CD4-positive, alpha-beta T cell (primary cell): Measurements from ENCODE around the gene FOXD4L6. TPM values are rescaled to one million over a fixed set of nuclear protein-coding genes. Genes with fewer than 3 reads are reported as not detected.
"Not testable (repeated sequence)": the region's sequence is repeated elsewhere in the genome, so short reads cannot be mapped to it uniquely, and the experiment has no call there.

ENCODE experiments used
- ATAC-seq: fragments of 200-7000 bp; cut with Tn5 transposase; one replicate; pipeline ENCODE4 v1.10.0; 2022; ENCODE audit warnings: mild to moderate bottlenecking; ENCODE audit not compliant: poor library complexity
- CTCF ChIA-PET: fragments of 350-600 bp; sonication (Branson Sonifier 250); formaldehyde crosslinking; loops from one replicate; lab custom pipeline; 2021; ENCODE audit warnings: antibody characterized with exemption, inconsistent platforms; lab: Charles Lee
- POLR2A ChIA-PET: fragments of 350-600 bp; sonication (Branson Sonifier 250); formaldehyde crosslinking; loops from one replicate; lab custom pipeline; 2021; ENCODE audit warnings: antibody characterized with exemption, inconsistent platforms; lab: Charles Lee
- DNase-seq, 14 experiments: peaks; one replicate each; pipeline ENCODE4 v3.0.0-alpha.2; 2013 to 2020; ENCODE audit warnings: mixed read lengths in 2 of 14
- H3K27ac ChIP-seq, 2 donors: one replicate each; pipeline versions ENCODE4 v1.5.1 to v1.7.0; 2013; ENCODE audit warnings: low read length in 2 of 2, low read depth in 1 of 2, mild to moderate bottlenecking in 1 of 2
- H3K27me3 ChIP-seq, 2 experiments: 1 replicate in 1 of 2; 2 replicates in 1 of 2; pipeline versions ENCODE4 v1.6.1 to v1.7.0; 2013; ENCODE audit warnings: low read length in 2 of 2, control low read depth in 1 of 2, mild to moderate bottlenecking in 1 of 2, moderate library complexity in 1 of 2; ENCODE audit not compliant: insufficient read depth in 2 of 2, control insufficient read depth in 1 of 2
- H3K36me3 ChIP-seq: one replicate; pipeline ENCODE4 v1.6.1; 2013; ENCODE audit warnings: low read length, control low read depth; ENCODE audit not compliant: insufficient read depth
- H3K4me1 ChIP-seq: one replicate; pipeline ENCODE4 v1.6.1; 2013; ENCODE audit warnings: low read length, control low read depth; ENCODE audit not compliant: insufficient read depth
- H3K4me3 ChIP-seq: one replicate; pipeline ENCODE4 v1.5.1; 2013; ENCODE audit warnings: mild to moderate bottlenecking, low read length, moderate library complexity
- H3K9me3 ChIP-seq, 2 experiments: 1 replicate in 1 of 2; 2 replicates in 1 of 2; pipeline versions ENCODE4 v1.6.1 to v1.7.0; 2013; ENCODE audit warnings: low read length in 2 of 2, mild to moderate bottlenecking in 2 of 2, control low read depth in 1 of 2, moderate library complexity in 1 of 2; ENCODE audit not compliant: control insufficient read depth in 1 of 2, insufficient read depth in 1 of 2
- H3K27ac Mint-ChIP-seq: one replicate; pipeline ENCODE4 v1.8.0; 2020; ENCODE audit warnings: mixed read lengths
- H3K27me3 Mint-ChIP-seq: one replicate; pipeline ENCODE4 v1.8.0; 2021; ENCODE audit warnings: mixed read lengths
- H3K36me3 Mint-ChIP-seq: one replicate; pipeline ENCODE4 v1.8.0; 2021; ENCODE audit warnings: low read depth, mixed read lengths
- H3K4me1 Mint-ChIP-seq: one replicate; pipeline ENCODE4 v1.8.0; 2021; ENCODE audit warnings: low read depth, mixed read lengths
- H3K4me3 Mint-ChIP-seq: one replicate; pipeline ENCODE4 v1.8.0; 2020; ENCODE audit warnings: mild to moderate bottlenecking, mixed read lengths
- H3K9me3 Mint-ChIP-seq: one replicate; pipeline ENCODE4 v1.8.0; 2020; ENCODE audit warnings: mixed read lengths
- intact Hi-C, 2 experiments: fragments of 100-400 bp; cut with DNase I in 1 of 2; cut with micrococcal nuclease in 1 of 2; formaldehyde crosslinking; loops; one replicate each; pipeline versions ENCODE4 v1.15.1 to v1.9.0; 2023 to 2025; cut with DNase I, micrococcal nuclease
- total RNA-seq, 174 experiments: library from RNA in 2 of 174; stranded (reverse) in 2 of 174; gene quantifications; one replicate each; pipeline ENCODE4 v1.2.3 and lab custom pipeline; 2021 to 2026

The FOXD4L6 gene
- total RNA-seq, 2 experiments from 2014 or later = not detected

DNA sequence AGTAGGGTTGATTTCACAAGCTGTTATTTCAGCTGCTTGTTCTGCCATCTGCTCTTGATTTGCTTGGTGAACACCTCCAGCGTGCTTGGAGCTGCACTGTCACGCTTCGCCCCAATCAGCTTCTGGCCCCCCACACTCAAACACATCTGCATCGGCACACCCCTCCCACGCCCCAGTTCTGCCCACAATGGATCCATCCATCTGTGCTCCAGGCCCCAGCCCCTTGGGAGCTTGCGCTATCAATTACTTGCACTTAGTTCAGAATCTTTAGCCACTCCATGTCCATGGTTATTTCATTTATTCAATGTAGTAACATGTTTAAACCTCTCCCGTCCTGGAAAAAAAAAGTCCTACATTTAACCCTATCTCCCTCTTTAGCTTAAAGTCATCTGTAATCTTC lies 28.0 kb downstream of the FOXD4L6 start:
- POLR2A ChIA-PET, DNase-seq, CTCF ChIA-PET, H3K36me3 ChIP-seq, ATAC-seq, H3K27me3 ChIP-seq, H3K27me3 Mint-ChIP-seq, H3K4me1 ChIP-seq, H3K9me3 ChIP-seq, H3K4me3 ChIP-seq, H3K27ac Mint-ChIP-seq, H3K27ac ChIP-seq, H3K4me3 Mint-ChIP-seq, H3K36me3 Mint-ChIP-seq, intact Hi-C loops, H3K9me3 Mint-ChIP-seq, H3K4me1 Mint-ChIP-seq: not testable (repeated sequence)

DNA sequence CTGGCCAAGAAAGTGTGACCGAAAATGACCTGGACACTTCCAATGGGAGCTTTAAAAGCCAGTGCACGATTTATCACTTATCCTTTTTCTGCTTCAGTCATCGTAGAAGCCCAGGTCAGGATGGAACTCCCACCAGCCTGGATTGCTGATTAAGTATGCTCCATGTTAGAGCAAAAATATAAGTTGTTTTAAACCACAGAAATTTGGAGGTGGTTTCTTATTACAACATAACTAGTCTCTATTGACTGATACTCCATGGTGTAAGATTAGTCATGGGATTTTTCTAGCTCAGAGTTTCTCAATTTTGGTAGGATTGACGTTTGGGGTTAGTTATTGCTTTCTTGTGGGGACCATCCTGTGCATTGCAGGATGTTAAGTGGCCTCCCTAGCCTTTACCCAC lies 29.7 kb downstream of the FOXD4L6 start:
- H3K27me3 ChIP-seq, DNase-seq, CTCF ChIA-PET, H3K9me3 Mint-ChIP-seq, H3K27me3 Mint-ChIP-seq, H3K4me3 Mint-ChIP-seq, H3K36me3 Mint-ChIP-seq, H3K27ac ChIP-seq, H3K27ac Mint-ChIP-seq, H3K4me1 ChIP-seq, H3K4me3 ChIP-seq, intact Hi-C loops, POLR2A ChIA-PET, ATAC-seq, H3K36me3 ChIP-seq, H3K9me3 ChIP-seq, H3K4me1 Mint-ChIP-seq: not testable (repeated sequence)

DNA sequence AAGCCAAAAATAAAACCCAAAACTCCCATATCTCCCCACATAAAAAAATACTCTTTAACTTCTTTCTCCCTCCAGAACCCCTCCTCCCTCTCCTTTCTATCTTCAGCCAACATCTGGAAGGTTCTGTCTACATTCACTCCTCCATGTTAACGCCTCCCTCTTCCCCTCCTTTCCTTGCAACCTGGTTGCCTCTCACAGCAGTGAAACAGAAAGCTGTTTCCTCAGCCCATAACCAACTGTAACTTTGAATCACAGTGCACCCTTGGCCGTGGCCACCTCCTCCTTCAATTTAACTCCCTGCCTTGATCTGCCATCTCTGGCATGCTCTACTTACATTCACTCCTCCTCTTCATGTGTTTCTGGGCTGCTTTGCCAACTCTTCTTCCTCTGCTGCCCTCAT lies 33.4 kb downstream of the FOXD4L6 start:
- H3K4me1 Mint-ChIP-seq, H3K4me3 ChIP-seq, H3K27me3 ChIP-seq, H3K27ac ChIP-seq, intact Hi-C loops, H3K36me3 Mint-ChIP-seq, ATAC-seq, H3K9me3 ChIP-seq, H3K36me3 ChIP-seq, H3K4me3 Mint-ChIP-seq, DNase-seq, H3K4me1 ChIP-seq, H3K9me3 Mint-ChIP-seq, CTCF ChIA-PET, H3K27me3 Mint-ChIP-seq, H3K27ac Mint-ChIP-seq, POLR2A ChIA-PET: not testable (repeated sequence)

DNA sequence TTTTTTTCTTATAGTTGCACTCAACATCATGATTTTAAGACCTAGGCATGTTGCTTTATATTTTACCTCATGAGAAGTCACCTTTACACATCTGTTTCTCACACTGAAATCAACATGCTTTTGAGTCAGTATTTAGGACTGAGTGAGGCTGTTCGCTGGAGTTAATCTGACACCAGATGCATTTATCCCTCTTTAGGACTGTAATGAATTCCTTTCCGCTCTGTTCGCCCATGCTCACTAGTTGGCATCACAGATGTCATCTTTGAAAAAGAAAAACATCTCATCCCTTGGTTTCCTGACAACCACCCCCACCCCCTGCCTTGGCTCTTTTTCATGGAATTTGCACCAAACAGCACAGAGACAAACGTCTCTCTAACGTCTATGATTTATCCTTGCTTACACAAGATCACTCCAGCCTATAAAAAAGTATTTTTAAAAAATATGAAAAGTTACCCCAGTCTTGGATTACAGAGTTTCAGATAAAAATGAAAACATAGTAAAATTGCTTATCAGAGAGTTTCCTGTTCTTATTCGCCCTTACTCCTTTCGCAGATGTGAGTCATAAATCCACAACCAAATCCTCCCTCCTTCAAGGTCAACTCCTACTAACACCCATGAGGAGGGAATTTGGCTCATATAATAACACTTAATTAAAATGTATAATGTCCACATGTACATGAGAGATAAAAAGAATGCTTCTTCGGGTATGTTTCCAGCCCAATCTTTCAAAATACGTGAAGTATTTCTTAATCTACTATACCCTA lies 34.3 kb downstream of the FOXD4L6 start:
- H3K36me3 ChIP-seq, H3K4me1 ChIP-seq, POLR2A ChIA-PET, DNase-seq, H3K4me1 Mint-ChIP-seq, ATAC-seq, CTCF ChIA-PET, H3K9me3 Mint-ChIP-seq, H3K9me3 ChIP-seq, H3K27ac ChIP-seq, H3K36me3 Mint-ChIP-seq, H3K27me3 Mint-ChIP-seq, intact Hi-C loops, H3K27ac Mint-ChIP-seq, H3K4me3 ChIP-seq, H3K4me3 Mint-ChIP-seq, H3K27me3 ChIP-seq: not testable (repeated sequence)

DNA sequence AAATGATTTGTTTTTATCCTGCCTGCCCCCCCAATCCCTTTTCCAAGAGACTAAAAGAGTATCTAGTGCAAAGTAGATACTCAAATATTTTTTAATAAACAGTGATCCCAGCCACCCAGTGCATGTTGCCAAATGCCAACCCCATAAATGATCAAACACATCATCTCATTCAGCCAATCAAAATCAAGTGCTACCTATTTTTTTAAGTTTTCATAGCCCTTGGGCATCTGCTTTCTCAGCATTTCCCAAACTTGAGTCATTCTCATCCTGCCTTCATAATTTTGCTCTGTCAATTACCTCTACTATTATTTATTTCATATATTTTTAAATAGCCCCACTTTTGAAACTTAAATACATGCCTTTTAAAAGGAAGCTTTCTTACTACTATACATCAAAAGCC lies 37.6 kb downstream of the FOXD4L6 start:
- H3K4me3 Mint-ChIP-seq, CTCF ChIA-PET, H3K4me3 ChIP-seq, H3K4me1 Mint-ChIP-seq, H3K27ac ChIP-seq, H3K36me3 ChIP-seq, H3K4me1 ChIP-seq, intact Hi-C loops, DNase-seq, H3K9me3 Mint-ChIP-seq, H3K36me3 Mint-ChIP-seq, H3K27ac Mint-ChIP-seq, H3K9me3 ChIP-seq, ATAC-seq, H3K27me3 ChIP-seq, POLR2A ChIA-PET: not testable (repeated sequence)
- H3K27me3 Mint-ChIP-seq = peaks cover 19% of the 10 kb centered on the region

DNA sequence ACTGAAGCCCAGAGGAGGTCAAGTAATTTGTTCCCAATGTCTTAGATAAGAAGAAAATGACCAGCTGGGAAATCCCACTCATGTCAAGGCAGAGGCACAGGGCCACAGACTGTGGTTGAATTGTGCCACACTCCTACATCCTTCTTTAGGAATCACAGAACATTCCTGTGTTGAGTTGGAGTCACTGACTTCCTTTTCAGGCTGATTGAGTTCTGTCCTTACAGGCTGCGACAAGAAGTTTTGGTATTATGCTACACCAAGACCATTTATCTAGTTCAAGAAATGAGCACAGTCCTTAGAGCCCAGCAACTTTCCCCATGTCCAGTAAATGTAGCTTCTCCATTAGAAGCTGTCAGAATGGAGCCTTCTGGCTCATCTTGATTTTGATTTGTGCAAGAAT lies 38.1 kb downstream of the FOXD4L6 start:
- H3K27ac Mint-ChIP-seq, CTCF ChIA-PET, H3K9me3 ChIP-seq, H3K27ac ChIP-seq, H3K4me1 Mint-ChIP-seq, POLR2A ChIA-PET, intact Hi-C loops, H3K27me3 ChIP-seq, DNase-seq, H3K4me3 ChIP-seq, H3K36me3 ChIP-seq, H3K9me3 Mint-ChIP-seq, ATAC-seq, H3K4me1 ChIP-seq, H3K4me3 Mint-ChIP-seq, H3K36me3 Mint-ChIP-seq: not testable (repeated sequence)
- H3K27me3 Mint-ChIP-seq = peaks cover 21% of the 10 kb centered on the region
